HG02943 (cell line): ENCODE results near the gene ST8SIA5.

ENCODE experiments used
- ATAC-seq: cut with Tn5 transposase; IDR thresholded peaks from one replicate; pipeline ENCODE4 v1.9.1; 2021; ENCODE audit warnings: mild to moderate bottlenecking, low read depth, moderate library complexity; ENCODE audit not compliant: unreplicated experiment

The ST8SIA5 gene

GRCh38 chr18:46748466-46748865, 8.4 kb downstream of the ST8SIA5 start:
- ATAC-seq, result no peak

- ATAC-seq, result no peak
These were observed 16.8 kb downstream of the ST8SIA5 start for GRCh38 chr18:46740046-46740445.

- ATAC-seq, result no peak
These were observed 18.4 kb downstream of the ST8SIA5 start for GRCh38 chr18:46738491-46738890.

GRCh38 chr18:46736736-46737135, 20.1 kb downstream of the ST8SIA5 start:
- ATAC-seq, result no peak

GRCh38 chr18:46736135-46736534, 20.7 kb downstream of the ST8SIA5 start:
- no peak for ATAC-seq

GRCh38 chr18:46734981-46735380, 21.9 kb downstream of the ST8SIA5 start:
- no peak for ATAC-seq

GRCh38 chr18:46733872-46734271, 23.0 kb downstream of the ST8SIA5 start:
- ATAC-seq, result no peak

GRCh38 chr18:46732801-46733200, 24.1 kb downstream of the ST8SIA5 start:
- no peak for ATAC-seq

- ATAC-seq, result no peak
These were observed 24.7 kb downstream of the ST8SIA5 start for GRCh38 chr18:46732201-46732600.

- no peak for ATAC-seq
These were observed 25.5 kb downstream of the ST8SIA5 start for GRCh38 chr18:46731316-46731715.

- no peak for ATAC-seq
These were observed 28.5 kb downstream of the ST8SIA5 start for GRCh38 chr18:46728219-46728930.

GRCh38 chr18:46727177-46727576, 29.7 kb downstream of the ST8SIA5 start:
- ATAC-seq, result no peak

GRCh38 chr18:46725310-46725709, 31.5 kb downstream of the ST8SIA5 start:
- ATAC-seq, result no peak

- no peak for ATAC-seq
These were observed 32.9 kb downstream of the ST8SIA5 start for GRCh38 chr18:46723856-46724415.

GRCh38 chr18:46722051-46722450, 34.8 kb downstream of the ST8SIA5 start:
- no peak for ATAC-seq

GRCh38 chr18:46721331-46721730, 35.5 kb downstream of the ST8SIA5 start:
- no peak for ATAC-seq

GRCh38 chr18:46720521-46720920, 36.3 kb downstream of the ST8SIA5 start:
- ATAC-seq, result no peak

GRCh38 chr18:46720092-46720491, 36.8 kb downstream of the ST8SIA5 start:
- ATAC-seq, result no peak

GRCh38 chr18:46719388-46719787, 37.5 kb downstream of the ST8SIA5 start:
- ATAC-seq, result no peak

- no peak for ATAC-seq
These were observed 38.1 kb downstream of the ST8SIA5 start for GRCh38 chr18:46718501-46719341.

GRCh38 chr18:46716827-46717226, 40.0 kb downstream of the ST8SIA5 start:
- ATAC-seq, result no peak
